Endometrial microvascular endothelial cells (primary cell): ENCODE results near the gene MAB21L3. TPM values are rescaled to one million over a fixed set of nuclear protein-coding genes. Genes with fewer than 3 reads are reported as not detected.

Experiments
- in situ Hi-C: cut with HindIII; loops from 2 replicates; pipeline ENCODE4 v1.10.0; 2017; ENCODE audit warnings: low sequenced_read_pairs, low pct_unique_long_range_greater_than_20kb; ENCODE audit errors: inconsistent ontology term
- total RNA-seq: library from RNA; depleted of rRNA; stranded (reverse); fragments of >200 nt; gene quantifications from one replicate; pipeline ENCODE4 v1.2.3, GENCODE V29; 2015; ENCODE audit errors: inconsistent ontology term

The MAB21L3 gene
- total RNA-seq, 1 donor from 2014 or later: not detected

- in situ Hi-C loops: no loop called here
Observed at GRCh38 chr1:116157096-116157495, 45.9 kb downstream of the MAB21L3 start.

DNA sequence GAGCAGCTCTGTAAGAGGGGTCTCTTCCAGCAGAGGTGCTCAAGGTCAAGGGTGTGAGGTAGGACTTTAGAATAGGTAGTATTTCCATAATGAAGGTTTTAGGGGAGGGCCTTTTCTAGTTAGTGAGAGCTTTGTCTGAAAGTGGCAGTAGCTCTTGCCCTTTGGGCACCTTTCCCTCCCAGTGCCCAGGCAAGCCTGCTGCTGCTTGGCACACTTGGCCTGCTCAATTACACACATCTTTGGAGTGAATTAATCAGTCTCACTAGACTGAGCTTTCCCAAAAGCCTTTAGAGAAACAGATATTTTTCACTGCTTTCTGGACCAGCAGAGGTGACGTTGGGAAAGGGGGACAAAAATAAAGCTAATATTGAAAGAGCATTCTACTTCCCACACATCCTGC lies 48.0 kb downstream of the MAB21L3 start:
- in situ Hi-C loops: no loop called here

GRCh38 chr1:116159611-116160010 lies 48.4 kb downstream of the MAB21L3 start:
- in situ Hi-C loops: no loop called here

DNA sequence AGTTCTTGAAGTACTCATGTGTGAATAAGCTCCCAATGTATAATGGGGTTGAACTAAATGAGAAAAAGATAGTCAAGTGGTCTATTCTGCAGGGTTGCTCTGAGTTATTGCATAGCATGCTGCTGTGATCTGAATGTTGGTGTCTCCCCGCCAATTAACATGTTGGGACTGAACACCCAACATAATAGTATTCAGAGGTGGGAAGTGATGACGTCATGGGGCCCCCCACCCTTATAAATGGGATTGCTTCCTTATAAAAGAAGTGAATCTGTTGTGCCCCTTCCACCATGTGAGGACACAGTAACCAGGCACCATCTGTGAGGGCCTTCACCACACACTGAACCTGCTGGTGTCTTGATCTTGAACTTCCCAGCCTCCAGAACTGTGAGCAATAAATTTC lies 50.2 kb downstream of the MAB21L3 start:
- in situ Hi-C loops: no loop called here

- in situ Hi-C loops: no loop called here
Observed at GRCh38 chr1:116161877-116162390, 50.7 kb downstream of the MAB21L3 start.

DNA sequence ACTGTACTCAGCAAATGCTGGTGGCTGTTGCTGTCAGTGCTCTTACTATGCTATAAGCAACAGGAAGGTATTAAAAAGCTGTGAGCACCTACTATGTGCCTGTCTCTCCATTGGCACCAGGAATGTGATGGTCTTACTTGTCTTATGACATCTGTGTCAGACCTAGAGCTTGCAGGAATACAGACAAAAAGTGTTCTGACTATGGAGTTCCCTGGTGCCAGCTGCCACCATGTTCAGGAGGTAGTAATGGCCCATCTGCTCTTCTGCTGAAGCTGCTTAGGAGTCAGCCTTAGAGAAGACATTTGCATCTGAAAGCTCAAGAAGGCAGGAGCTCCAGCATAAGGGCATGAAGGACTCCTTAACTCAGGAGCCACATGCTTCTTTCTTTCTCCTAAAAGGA lies 52.3 kb downstream of the MAB21L3 start:
- in situ Hi-C loops: no loop called here

DNA sequence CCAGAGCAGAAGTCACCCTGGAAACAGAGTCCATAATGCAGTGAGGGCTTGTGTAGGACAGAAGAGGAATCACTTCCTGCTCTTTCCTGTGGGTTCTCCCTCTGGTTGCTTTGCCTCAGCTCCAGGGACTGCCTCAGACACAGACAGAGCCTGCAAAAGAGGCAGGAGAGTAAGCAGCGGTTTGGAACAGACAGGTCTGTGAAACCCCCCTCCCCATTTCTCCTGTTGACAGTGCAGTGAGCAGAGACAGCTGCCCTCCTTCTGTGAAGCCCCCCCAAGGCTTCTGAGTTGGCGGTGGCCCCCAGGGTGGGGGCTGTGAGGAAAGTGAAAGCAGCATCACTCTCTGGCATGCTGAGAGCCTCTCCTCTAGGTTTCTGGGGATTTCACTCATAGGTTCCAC lies 53.0 kb downstream of the MAB21L3 start:
- in situ Hi-C loops: no loop called here

DNA sequence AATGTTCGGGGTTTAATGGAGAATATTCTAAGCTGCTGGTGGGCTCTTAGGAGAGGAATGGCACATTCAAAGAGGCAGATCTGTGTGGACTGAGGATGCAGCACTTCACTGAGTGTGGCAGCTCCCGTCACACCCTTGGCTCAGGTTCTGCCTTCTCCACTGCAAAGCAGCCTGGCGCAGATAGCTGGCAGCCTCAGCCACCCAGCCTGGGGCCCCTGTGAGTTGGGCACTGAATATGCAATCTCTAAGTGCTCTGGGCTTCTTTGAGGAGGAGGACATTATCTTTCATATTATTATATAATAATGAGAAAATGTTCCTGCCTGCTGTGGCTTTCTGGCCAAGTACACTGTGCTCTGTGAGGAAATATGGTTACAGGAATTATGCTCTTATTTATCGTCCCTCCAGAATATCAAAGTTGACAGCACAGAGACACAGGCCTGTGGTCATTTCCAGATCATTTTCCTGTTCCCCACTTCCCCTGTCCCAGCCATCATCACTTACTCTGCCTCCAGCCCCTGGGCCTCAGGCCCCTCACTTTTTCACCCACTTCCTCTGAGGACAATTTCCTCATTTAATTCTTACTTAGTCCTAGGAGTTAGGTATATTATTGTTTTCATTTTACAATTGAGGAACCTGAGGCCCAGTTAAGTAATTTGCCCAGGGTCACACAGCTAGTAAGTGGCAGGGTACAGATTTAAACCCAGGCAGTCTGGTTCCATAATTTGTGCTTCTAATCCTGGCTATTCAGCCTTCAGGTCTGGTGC lies 53.6 kb downstream of the MAB21L3 start:
- in situ Hi-C loops: no loop called here

DNA sequence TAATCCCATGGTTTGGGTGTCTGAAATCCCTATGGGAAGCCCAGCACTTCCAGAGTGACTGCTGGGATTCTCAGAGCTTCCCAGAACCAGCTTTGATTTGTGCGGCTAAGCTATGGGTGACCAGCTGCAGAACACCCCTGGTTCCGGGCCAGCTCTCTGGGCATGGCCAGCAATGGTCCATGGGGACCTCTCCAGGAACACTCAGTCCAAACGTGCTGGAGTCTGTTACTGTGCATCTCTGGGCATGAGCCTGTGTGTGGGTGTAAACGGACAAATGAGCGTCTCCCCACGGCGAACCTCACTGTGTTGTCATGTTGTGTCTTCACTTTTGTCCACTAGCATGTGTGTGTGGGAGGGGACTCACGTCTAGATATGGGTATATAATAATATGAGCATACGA lies 54.4 kb downstream of the MAB21L3 start:
- in situ Hi-C loops: no loop called here

- in situ Hi-C loops: no loop called here
Observed at GRCh38 chr1:116166011-116166571, 54.9 kb downstream of the MAB21L3 start.

DNA sequence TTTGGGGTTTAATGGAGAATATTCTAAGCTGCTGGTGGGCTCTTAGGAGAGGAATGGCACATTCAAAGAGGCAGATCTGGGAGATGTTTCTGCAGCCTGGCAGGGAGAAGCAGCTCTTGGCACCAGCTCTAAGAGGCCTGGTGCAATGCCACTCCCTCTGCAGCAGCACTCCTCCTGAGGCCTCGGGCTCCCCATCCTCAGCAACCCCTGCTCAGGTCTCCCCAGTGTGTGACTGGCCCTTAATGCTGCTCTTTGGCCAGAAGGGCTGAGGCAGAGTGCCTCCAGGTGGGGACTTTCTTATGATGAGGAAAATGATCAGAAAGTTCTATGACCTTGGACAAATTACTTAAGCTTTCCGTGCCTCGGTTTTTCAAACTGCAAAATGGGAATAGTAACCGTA lies 55.5 kb downstream of the MAB21L3 start:
- in situ Hi-C loops: no loop called here

- in situ Hi-C loops: no loop called here
Observed at GRCh38 chr1:116167625-116168276, 56.6 kb downstream of the MAB21L3 start.

GRCh38 chr1:116168277-116169032 lies 57.3 kb downstream of the MAB21L3 start:
- in situ Hi-C loops: no loop called here

DNA sequence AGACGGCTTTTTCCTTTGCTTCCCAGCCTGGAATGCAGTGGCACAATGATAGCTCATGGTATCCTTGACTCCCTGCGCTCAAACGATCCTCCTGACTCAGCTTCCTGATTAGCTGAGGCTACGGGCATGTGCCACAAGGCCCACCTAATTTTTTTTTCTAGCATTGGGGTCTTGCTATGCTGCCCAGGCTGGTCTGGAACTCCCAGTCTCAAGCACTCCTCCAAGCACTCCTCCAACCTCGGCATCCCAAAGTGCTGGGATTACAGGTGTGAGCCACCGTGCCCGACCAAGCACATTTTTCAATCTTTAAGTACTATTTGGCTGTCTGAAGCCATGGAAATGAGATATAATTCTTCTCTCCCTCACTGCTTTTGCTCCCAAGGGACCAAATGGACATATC lies 58.7 kb downstream of the MAB21L3 start:
- in situ Hi-C loops: no loop called here

DNA sequence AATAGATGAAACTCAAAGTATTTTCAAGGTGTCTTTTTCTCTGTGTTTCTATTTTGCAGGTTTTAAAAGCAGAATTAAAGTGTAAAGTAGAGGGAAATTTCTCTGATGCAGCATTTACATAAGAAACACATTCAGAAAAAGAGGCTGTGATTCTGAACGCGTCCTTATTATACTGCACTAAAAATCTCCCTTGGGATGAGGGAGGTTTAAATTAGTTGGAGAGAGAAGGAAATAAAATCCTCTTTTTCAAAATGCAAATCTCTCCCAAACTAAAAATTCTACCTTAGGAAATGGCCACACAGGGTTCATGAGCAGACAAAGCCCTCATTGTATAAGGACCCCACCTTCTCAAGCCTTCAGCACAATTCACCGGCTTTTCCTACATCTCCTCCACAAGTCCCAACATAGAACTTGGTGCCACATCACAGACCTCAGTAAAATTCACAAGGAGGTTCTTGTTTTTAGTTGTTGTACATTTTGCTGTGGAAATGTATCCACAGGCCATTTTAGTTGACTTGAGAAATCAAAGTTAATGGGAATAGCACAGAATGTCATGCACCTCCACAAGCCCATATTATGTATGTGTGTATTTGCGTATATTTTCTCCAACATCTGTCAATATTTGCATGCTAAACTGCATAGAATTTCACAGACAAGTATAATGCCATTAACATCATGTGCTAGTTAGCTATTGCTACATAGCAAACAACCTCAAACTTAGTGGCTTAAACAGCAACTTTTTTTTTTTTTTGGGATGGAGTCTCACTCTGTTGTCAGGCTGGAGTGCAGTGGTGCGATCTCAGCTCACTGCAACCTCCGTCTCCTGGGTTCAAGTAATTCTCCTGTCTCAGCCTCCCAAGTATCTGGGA lies 59.8 kb downstream of the MAB21L3 start:
- in situ Hi-C loops: no loop called here

- in situ Hi-C loops: no loop called here
Observed at GRCh38 chr1:116172666-116173065, 61.5 kb downstream of the MAB21L3 start.

DNA sequence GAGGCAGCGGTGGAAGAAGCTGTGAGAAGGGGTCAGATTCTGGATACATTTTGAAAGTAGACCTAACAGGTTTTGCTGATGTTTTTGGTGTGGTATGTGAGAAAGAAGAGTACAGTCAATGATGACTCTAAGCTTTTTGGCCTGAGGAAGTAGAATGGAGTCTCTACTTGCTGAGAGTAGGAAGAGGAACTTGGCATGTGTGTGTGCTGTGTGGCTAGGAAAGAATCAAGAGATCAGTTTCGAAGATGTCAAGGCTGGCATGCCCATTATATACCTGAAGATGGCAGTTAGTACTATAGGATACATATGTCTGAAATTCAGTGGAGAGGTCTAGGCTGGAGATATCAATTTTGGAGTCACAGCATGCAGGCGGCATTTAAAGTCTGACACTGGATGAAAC lies 64.4 kb downstream of the MAB21L3 start:
- in situ Hi-C loops: no loop called here

- in situ Hi-C loops: no loop called here
Observed at GRCh38 chr1:116176306-116176789, 65.1 kb downstream of the MAB21L3 start.
